ENCODE measurements around the gene KRT3. TPM values are rescaled to one million over a fixed set of nuclear protein-coding genes. Genes with fewer than 3 reads are reported as not detected.

The KRT3 gene
- total RNA-seq, 1 donor from 2014 or later = 0.09 TPM

DNA sequence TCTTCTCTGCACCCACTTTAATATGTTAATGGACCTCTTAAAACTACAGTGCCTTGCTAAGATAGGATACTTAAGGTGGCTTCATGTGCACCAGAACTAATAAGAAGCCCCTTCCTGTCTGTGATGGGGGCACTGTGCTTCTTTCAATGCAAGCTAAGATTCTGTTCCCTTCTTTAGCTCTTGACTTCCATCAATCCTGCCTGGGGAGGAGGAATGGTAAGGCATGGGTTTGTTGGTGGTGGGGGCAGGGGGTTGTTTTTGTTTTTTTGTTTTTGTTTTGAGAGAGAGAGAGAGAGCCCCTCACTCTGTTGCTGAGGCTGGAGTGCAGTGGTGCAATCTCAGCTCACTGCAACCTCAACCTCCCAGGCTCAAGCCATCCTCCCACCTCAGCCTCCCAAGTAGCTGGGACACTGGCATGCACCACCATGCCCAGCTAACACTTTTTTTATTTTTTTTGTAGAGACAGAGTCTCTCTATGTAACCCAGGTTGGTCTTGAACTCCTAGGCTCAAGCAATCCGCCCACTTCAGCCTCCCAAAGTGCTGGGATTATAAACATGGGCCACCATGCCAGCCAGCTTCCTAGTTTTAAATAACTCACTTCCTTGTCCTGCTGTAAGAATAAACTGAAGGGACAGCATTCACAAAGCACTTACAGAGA, 4.5 kb upstream of the KRT3 start:
- no peaks in the 10 kb centered on the region for H3K36me3 ChIP-seq (ENCODE audit: insufficient read depth, low read length)
- H3K79me2 ChIP-seq (ENCODE audit: insufficient read depth, low read length) = no peaks in the 10 kb centered on the region
- FAIRE-seq (no peak), DNase-seq (ENCODE audit: low read depth) (no peak)
- no peak overlapping the region for H3K4me3 Mint-ChIP-seq (ENCODE audit: unreplicated experiment)
- H3K36me3 Mint-ChIP-seq (ENCODE audit: low read depth, unreplicated experiment) = no peaks in the 10 kb centered on the region
- peaks cover 4% of the 10 kb centered on the region for H3K9me3 Mint-ChIP-seq (ENCODE audit: unreplicated experiment)
- peaks cover 13% of the 10 kb centered on the region for H3K4me1 Mint-ChIP-seq (ENCODE audit: low read depth, unreplicated experiment)
- no peak overlapping the region for H3K27ac ChIP-seq (ENCODE audit: low read depth, low read length)
- H2AFZ ChIP-seq (ENCODE audit: low read depth, low read length) = no peak overlapping the region
- H3K4me3 ChIP-seq (ENCODE audit: insufficient read depth, low read depth, low read length) = no peak overlapping the region
- no peaks in the 10 kb centered on the region for H4K20me1 ChIP-seq (ENCODE audit: insufficient read depth, low read length)
- H3K4me1 ChIP-seq (ENCODE audit: insufficient read depth, low read length) = peaks cover 7% of the 10 kb centered on the region
- H3K9ac ChIP-seq (ENCODE audit: low read length) = no peak overlapping the region
- peaks cover 27% of the 10 kb centered on the region for H3K27me3 Mint-ChIP-seq (ENCODE audit: low read depth, unreplicated experiment)
- TF ChIP-seq, protein P1, sequence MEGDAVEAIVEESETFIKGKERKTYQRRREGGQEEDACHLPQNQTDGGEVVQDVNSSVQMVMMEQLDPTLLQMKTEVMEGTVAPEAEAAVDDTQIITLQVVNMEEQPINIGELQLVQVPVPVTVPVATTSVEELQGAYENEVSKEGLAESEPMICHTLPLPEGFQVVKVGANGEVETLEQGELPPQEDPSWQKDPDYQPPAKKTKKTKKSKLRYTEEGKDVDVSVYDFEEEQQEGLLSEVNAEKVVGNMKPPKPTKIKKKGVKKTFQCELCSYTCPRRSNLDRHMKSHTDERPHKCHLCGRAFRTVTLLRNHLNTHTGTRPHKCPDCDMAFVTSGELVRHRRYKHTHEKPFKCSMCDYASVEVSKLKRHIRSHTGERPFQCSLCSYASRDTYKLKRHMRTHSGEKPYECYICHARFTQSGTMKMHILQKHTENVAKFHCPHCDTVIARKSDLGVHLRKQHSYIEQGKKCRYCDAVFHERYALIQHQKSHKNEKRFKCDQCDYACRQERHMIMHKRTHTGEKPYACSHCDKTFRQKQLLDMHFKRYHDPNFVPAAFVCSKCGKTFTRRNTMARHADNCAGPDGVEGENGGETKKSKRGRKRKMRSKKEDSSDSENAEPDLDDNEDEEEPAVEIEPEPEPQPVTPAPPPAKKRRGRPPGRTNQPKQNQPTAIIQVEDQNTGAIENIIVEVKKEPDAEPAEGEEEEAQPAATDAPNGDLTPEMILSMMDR (IDR thresholded peaks at IDR 0.05; ENCODE audit: insufficient read depth, low read depth, low read length) = no peak
- no peak for TF ChIP-seq EZH2 (IDR thresholded peaks at IDR 0.05; ENCODE audit: insufficient read depth, low read length)
- no peaks in the 10 kb centered on the region for H3K9me3 ChIP-seq (ENCODE audit: insufficient read depth, low read depth, low read length)
- peaks cover 13% of the 10 kb centered on the region for H3K27me3 ChIP-seq (ENCODE audit: insufficient read depth, low read length)
- no peak overlapping the region for H3K27ac Mint-ChIP-seq (ENCODE audit: unreplicated experiment)
- H3K4me2 ChIP-seq (ENCODE audit: low read length) = no peak overlapping the region

DNA sequence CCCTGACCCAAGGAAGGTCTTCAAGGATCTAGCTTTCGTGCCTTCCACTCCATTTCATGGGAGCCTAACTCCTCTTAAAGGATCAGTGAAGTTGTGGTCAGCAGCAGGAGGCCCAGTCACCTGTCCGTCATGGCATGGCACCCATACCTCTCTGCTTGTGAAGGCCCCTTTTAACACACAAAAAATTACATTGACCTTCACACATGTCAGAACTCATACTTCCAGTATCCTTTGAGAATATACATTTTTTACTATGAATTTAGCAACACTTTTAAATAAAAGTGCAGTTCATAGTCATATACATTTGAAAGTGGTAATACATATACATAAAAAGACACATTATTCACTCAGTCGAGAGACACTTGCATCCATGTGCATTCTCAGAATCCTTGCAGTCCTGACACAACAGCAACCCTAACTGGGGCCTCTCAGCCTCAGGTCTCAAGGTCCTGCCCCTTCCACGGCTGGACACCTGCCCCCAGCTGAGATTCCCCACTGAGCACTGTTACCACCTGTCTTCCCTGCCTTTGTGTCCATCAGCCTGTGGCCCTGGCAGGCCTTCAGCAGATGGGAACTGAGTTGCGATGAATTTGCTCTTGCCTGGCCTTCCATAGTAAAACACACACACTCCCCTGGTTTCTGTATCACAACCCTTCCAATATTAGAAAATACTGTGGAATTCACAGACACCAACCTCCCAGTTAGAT, 3.7 kb upstream of the KRT3 start:
- no peak overlapping the region for H3K4me2 ChIP-seq (ENCODE audit: low read length)

More for the DNA sequence above, 3.7 kb upstream of the KRT3 start:
- Histone ChIP-seq H3K9me3 (ENCODE audit: insufficient read depth, low read depth, low read length) (no peaks in the 10 kb centered on the region), H4K20me1 (ENCODE audit: insufficient read depth, low read length) (no peaks in the 10 kb centered on the region), H3K4me1 (ENCODE audit: insufficient read depth, low read length) (peaks cover 12% of the 10 kb centered on the region), H3K27me3 (ENCODE audit: insufficient read depth, low read length) (peaks cover 9% of the 10 kb centered on the region), H3K4me3 (ENCODE audit: insufficient read depth, low read depth, low read length) (no peak overlapping the region), H3K27ac (ENCODE audit: low read depth, low read length) (no peak overlapping the region), H3K36me3 (ENCODE audit: insufficient read depth, low read length) (no peaks in the 10 kb centered on the region), H3K79me2 (ENCODE audit: insufficient read depth, low read length) (no peaks in the 10 kb centered on the region), H2AFZ (ENCODE audit: low read depth, low read length) (no peak overlapping the region), H3K9ac (ENCODE audit: low read length) (no peak overlapping the region)
- DNase-seq (ENCODE audit: low read depth) (no peak), FAIRE-seq (no peak)
- peaks cover 29% of the 10 kb centered on the region for H3K27me3 Mint-ChIP-seq (ENCODE audit: low read depth, unreplicated experiment)
- peaks cover 4% of the 10 kb centered on the region for H3K9me3 Mint-ChIP-seq (ENCODE audit: unreplicated experiment)
- H3K4me3 Mint-ChIP-seq (ENCODE audit: unreplicated experiment) = no peak overlapping the region
- H3K36me3 Mint-ChIP-seq (ENCODE audit: low read depth, unreplicated experiment) = no peaks in the 10 kb centered on the region
- no peak for TF ChIP-seq EZH2 (IDR thresholded peaks at IDR 0.05; ENCODE audit: insufficient read depth, low read length)
- TF ChIP-seq, protein P1 (IDR thresholded peaks at IDR 0.05; ENCODE audit: insufficient read depth, low read depth, low read length) = no peak
- no peak overlapping the region for H3K27ac Mint-ChIP-seq (ENCODE audit: unreplicated experiment)
- H3K4me1 Mint-ChIP-seq (ENCODE audit: low read depth, unreplicated experiment) = peaks cover 17% of the 10 kb centered on the region

Measured in astrocyte (in vitro differentiated cells and primary cell).